ENCODE data around the gene ATRNL1. TPM values are rescaled to one million over a fixed set of nuclear protein-coding genes. Genes with fewer than 3 reads are reported as not detected.

ATRNL1 gene
- total RNA-seq, 2 donors from 2014 or later: 4.1 to 4.5 TPM

GRCh38 chr10:115957786-115958442 lies 864.7 kb downstream of the ATRNL1 start:
- no peak for TF ChIP-seq CTCF (IDR thresholded peaks at IDR 0.05)
- DNase-seq (ENCODE audit: low spot score): no peak
- H3K9me3 ChIP-seq: no peaks in the 10 kb centered on the region
- H3K27ac ChIP-seq: no peak overlapping the region
- no peaks in the 10 kb centered on the region for H3K4me1 ChIP-seq
- H3K27me3 ChIP-seq: no peaks in the 10 kb centered on the region
- no peak overlapping the region for H3K4me3 ChIP-seq
- H3K36me3 ChIP-seq: no peaks in the 10 kb centered on the region

- DNase-seq (ENCODE audit: low spot score): no peak
- no peaks in the 10 kb centered on the region for H3K36me3 ChIP-seq
- no peaks in the 10 kb centered on the region for H3K4me1 ChIP-seq
- no peak overlapping the region for H3K27ac ChIP-seq
- H3K9me3 ChIP-seq: no peaks in the 10 kb centered on the region
- no peaks in the 10 kb centered on the region for H3K27me3 ChIP-seq
- no peak overlapping the region for H3K4me3 ChIP-seq
- no peak for TF ChIP-seq CTCF (IDR thresholded peaks at IDR 0.05)
These were observed 870.7 kb downstream of the ATRNL1 start for GRCh38 chr10:115963848-115964247.

- no peak overlapping the region for H3K27ac ChIP-seq
- DNase-seq (ENCODE audit: low spot score): no peak
- no peaks in the 10 kb centered on the region for H3K4me1 ChIP-seq
- H3K27me3 ChIP-seq: no peaks in the 10 kb centered on the region
- H3K4me3 ChIP-seq: no peak overlapping the region
- no peaks in the 10 kb centered on the region for H3K36me3 ChIP-seq
- H3K9me3 ChIP-seq: no peaks in the 10 kb centered on the region
- no peak for TF ChIP-seq CTCF (IDR thresholded peaks at IDR 0.05)
These were observed 871.7 kb downstream of the ATRNL1 start for GRCh38 chr10:115964827-115965226.

- TF ChIP-seq CTCF (IDR thresholded peaks at IDR 0.05): no peak
These were observed 872.2 kb downstream of the ATRNL1 start for GRCh38 chr10:115965376-115965775.

GRCh38 chr10:115968236-115968635 lies 875.1 kb downstream of the ATRNL1 start:
- no peaks in the 10 kb centered on the region for H3K9me3 ChIP-seq
- H3K36me3 ChIP-seq: no peaks in the 10 kb centered on the region
- DNase-seq (ENCODE audit: low spot score): no peak
- no peak for TF ChIP-seq CTCF (IDR thresholded peaks at IDR 0.05)
- no peak overlapping the region for H3K4me3 ChIP-seq
- no peaks in the 10 kb centered on the region for H3K4me1 ChIP-seq
- H3K27ac ChIP-seq: no peak overlapping the region
- no peaks in the 10 kb centered on the region for H3K27me3 ChIP-seq

More at GRCh38 chr10:115965376-115965775, 872.2 kb downstream of the ATRNL1 start:
- Histone ChIP-seq H3K9me3 (no peaks in the 10 kb centered on the region), H3K36me3 (no peaks in the 10 kb centered on the region), H3K27me3 (no peaks in the 10 kb centered on the region), H3K4me3 (no peak overlapping the region), H3K27ac (no peak overlapping the region), H3K4me1 (no peaks in the 10 kb centered on the region)
- DNase-seq (ENCODE audit: low spot score): no peak

- no peaks in the 10 kb centered on the region for H3K9me3 ChIP-seq
- H3K4me1 ChIP-seq: no peaks in the 10 kb centered on the region
- H3K27me3 ChIP-seq: no peaks in the 10 kb centered on the region
- no peak overlapping the region for H3K27ac ChIP-seq
- no peaks in the 10 kb centered on the region for H3K36me3 ChIP-seq
- no peak overlapping the region for H3K4me3 ChIP-seq
- no peak for TF ChIP-seq CTCF (IDR thresholded peaks at IDR 0.05)
- no peak for DNase-seq (ENCODE audit: low spot score)
These were observed 876.4 kb downstream of the ATRNL1 start for GRCh38 chr10:115969591-115969990.

Data from right atrium auricular region (tissue), 2 donors.